HEK293 (cell line): ENCODE measurements around the gene MUSTN1.

ENCODE experiments used
- ATF2 ChIP-seq: fragments of 450-650 bp; formaldehyde crosslinking; IDR thresholded peaks from 2 replicates; pipeline ENCODE4 v1.5.1; 2016; ENCODE audit warnings: missing biosample characterization, missing genetic modification characterization, low read depth
- CTCF ChIP-seq: fragments of 450-650 bp; formaldehyde crosslinking; IDR thresholded peaks from 2 replicates; pipeline ENCODE4 v1.5.1; 2016; ENCODE audit warnings: missing biosample characterization, missing genetic modification characterization
- PRDM1 ChIP-seq: fragments of 450-650 bp; formaldehyde crosslinking; IDR thresholded peaks from 2 replicates; pipeline ENCODE4; 2016; ENCODE audit warnings: missing biosample characterization, missing genetic modification characterization
- PRDM6 ChIP-seq: fragments of 450-650 bp; formaldehyde crosslinking; IDR thresholded peaks from 2 replicates; pipeline ENCODE4 v1.5.1; 2017; ENCODE audit warnings: missing biosample characterization, missing genetic modification characterization
- REPIN1 ChIP-seq: fragments of 450-650 bp; formaldehyde crosslinking; IDR thresholded peaks from 2 replicates; pipeline ENCODE4 v1.5.1; 2017; ENCODE audit warnings: missing biosample characterization, missing genetic modification characterization, low read depth
- ZBTB1 ChIP-seq: fragments of 450-650 bp; formaldehyde crosslinking; IDR thresholded peaks from 2 replicates; pipeline ENCODE4 v1.5.1; 2016; ENCODE audit warnings: missing biosample characterization, missing genetic modification characterization
- ZBTB20 ChIP-seq: fragments of 450-650 bp; formaldehyde crosslinking; IDR thresholded peaks from 2 replicates; pipeline ENCODE4 v1.5.1; 2016; ENCODE audit warnings: missing biosample characterization, missing genetic modification characterization
- ZNF16 ChIP-seq: fragments of 450-650 bp; formaldehyde crosslinking; IDR thresholded peaks from 2 replicates; pipeline ENCODE4 v1.5.1; 2016; ENCODE audit warnings: low read depth, missing biosample characterization, missing genetic modification characterization
- ZNF24 ChIP-seq: fragments of 450-650 bp; formaldehyde crosslinking; IDR thresholded peaks from 2 replicates; pipeline ENCODE4 v1.5.1; 2016; ENCODE audit warnings: missing biosample characterization, missing genetic modification characterization
- ZNF514 ChIP-seq: fragments of 450-650 bp; formaldehyde crosslinking; IDR thresholded peaks from 2 replicates; pipeline ENCODE4 v1.5.1; 2016; ENCODE audit warnings: missing biosample characterization, missing genetic modification characterization
- ZNF645 ChIP-seq: fragments of 450-650 bp; formaldehyde crosslinking; IDR thresholded peaks from 2 replicates; pipeline ENCODE4; 2016; ENCODE audit warnings: missing biosample characterization, missing genetic modification characterization
- ZNF670 ChIP-seq: fragments of 450-650 bp; formaldehyde crosslinking; IDR thresholded peaks from 2 replicates; pipeline ENCODE4 v1.5.1; 2016; ENCODE audit warnings: missing biosample characterization, missing genetic modification characterization, low read depth
- ZNF791 ChIP-seq: fragments of 450-650 bp; formaldehyde crosslinking; IDR thresholded peaks from 2 replicates; pipeline ENCODE4 v1.5.1; 2016; ENCODE audit warnings: missing biosample characterization, missing genetic modification characterization
- ZNF837 ChIP-seq: fragments of 450-650 bp; formaldehyde crosslinking; IDR thresholded peaks from 2 replicates; pipeline ENCODE4 v1.5.1; 2016; ENCODE audit warnings: missing biosample characterization, missing genetic modification characterization

GRCh38 chr3:52817221-52817620 is 17.6 kb downstream of the MUSTN1 start:
- TF ChIP-seq ZNF837 (tag by site-specific recombination) (no peak), ZNF514 (no peak), ZNF791 (tag by site-specific recombination) (no peak), CTCF (no peak), ZNF24 (tag by site-specific recombination) (no peak), ZNF645 (no peak), ZBTB20 (tag by site-specific recombination) (no peak), REPIN1 (tag by site-specific recombination) (no peak), ZNF670 (tag by site-specific recombination) (no peak), ZBTB1 (tag by site-specific recombination) (no peak), PRDM1 (no peak), PRDM6 (no peak), ZNF16 (tag by site-specific recombination) (no peak), ATF2 (no peak)
